Measurements from ENCODE around the gene LRTM2.

Gene LRTM2

GRCh38 chr12:1793426-1794210 is 26.7 kb upstream of the LRTM2 start:
- H3K27me3 ChIP-seq (ENCODE audit: insufficient read depth, low read length, poor library complexity, severe bottlenecking), result no peaks in the 10 kb centered on the region
- no peaks in the 10 kb centered on the region for H3K79me2 ChIP-seq (ENCODE audit: insufficient read depth, low read length)
- no peak overlapping the region for H3K4me2 ChIP-seq (ENCODE audit: low read depth, low read length, poor library complexity, severe bottlenecking)
- H3F3A ChIP-seq (ENCODE audit: low read depth), result no peaks in the 10 kb centered on the region
- H3K4me3 ChIP-seq (ENCODE audit: low read length, poor library complexity, severe bottlenecking), result no peak overlapping the region
- TF ChIP-seq CTCF (conservative IDR thresholded peaks at IDR 0.05; ENCODE audit: low read length), result no peak
- TF ChIP-seq EZH2phosphoT487 (IDR thresholded peaks at IDR 0.05; ENCODE audit: borderline replicate concordance), result no peak
- H3K4me1 ChIP-seq (ENCODE audit: insufficient read depth, low read length, poor library complexity, severe bottlenecking), result peaks cover 17% of the 10 kb centered on the region
- no peaks in the 10 kb centered on the region for H3K9me3 ChIP-seq (ENCODE audit: insufficient read depth, low read depth, low read length)
- H3K9me2 ChIP-seq (replicated peaks; ENCODE audit: low read depth, low read length), result no peaks in the 10 kb centered on the region
- H2AFZ ChIP-seq (ENCODE audit: low read length), result no peak overlapping the region
- H3K9ac ChIP-seq (ENCODE audit: low read depth, low read length, poor library complexity, severe bottlenecking), result no peak overlapping the region
- H3K36me3 ChIP-seq (ENCODE audit: insufficient read depth, low read length), result no peaks in the 10 kb centered on the region
- no peaks in the 10 kb centered on the region for H4K20me1 ChIP-seq (ENCODE audit: insufficient read depth, low read length, poor library complexity, severe bottlenecking)

- Histone ChIP-seq H4K20me1 (ENCODE audit: insufficient read depth, low read length, poor library complexity, severe bottlenecking) (no peaks in the 10 kb centered on the region), H3K9me3 (ENCODE audit: insufficient read depth, low read depth, low read length) (no peaks in the 10 kb centered on the region), H3K9me2 (replicated peaks; ENCODE audit: low read depth, low read length) (no peaks in the 10 kb centered on the region), H3K4me2 (ENCODE audit: low read depth, low read length, poor library complexity, severe bottlenecking) (no peak overlapping the region), H3F3A (ENCODE audit: low read depth) (no peaks in the 10 kb centered on the region), H3K79me2 (ENCODE audit: insufficient read depth, low read length) (no peaks in the 10 kb centered on the region), H3K27me3 (ENCODE audit: insufficient read depth, low read length, poor library complexity, severe bottlenecking) (no peaks in the 10 kb centered on the region), H3K4me3 (ENCODE audit: low read length, poor library complexity, severe bottlenecking) (no peak overlapping the region), H3K9ac (ENCODE audit: low read depth, low read length, poor library complexity, severe bottlenecking) (no peak overlapping the region), H2AFZ (ENCODE audit: low read length) (no peak overlapping the region), H3K36me3 (ENCODE audit: insufficient read depth, low read length) (no peaks in the 10 kb centered on the region), H3K4me1 (ENCODE audit: insufficient read depth, low read length, poor library complexity, severe bottlenecking) (peaks cover 17% of the 10 kb centered on the region)
- TF ChIP-seq EZH2phosphoT487 (IDR thresholded peaks at IDR 0.05; ENCODE audit: borderline replicate concordance) (no peak), CTCF (conservative IDR thresholded peaks at IDR 0.05; ENCODE audit: low read length) (no peak)
These were observed 25.8 kb upstream of the LRTM2 start for GRCh38 chr12:1794440-1795090.

GRCh38 chr12:1795221-1795784 is 25.1 kb upstream of the LRTM2 start:
- Histone ChIP-seq H3K9me3 (ENCODE audit: insufficient read depth, low read depth, low read length) (no peaks in the 10 kb centered on the region), H3F3A (ENCODE audit: low read depth) (no peaks in the 10 kb centered on the region), H3K27me3 (ENCODE audit: insufficient read depth, low read length, poor library complexity, severe bottlenecking) (no peaks in the 10 kb centered on the region), H3K79me2 (ENCODE audit: insufficient read depth, low read length) (no peaks in the 10 kb centered on the region), H3K9me2 (replicated peaks; ENCODE audit: low read depth, low read length) (no peaks in the 10 kb centered on the region), H3K9ac (ENCODE audit: low read depth, low read length, poor library complexity, severe bottlenecking) (no peak overlapping the region), H2AFZ (ENCODE audit: low read length) (no peak overlapping the region), H3K36me3 (ENCODE audit: insufficient read depth, low read length) (no peaks in the 10 kb centered on the region), H3K4me3 (ENCODE audit: low read length, poor library complexity, severe bottlenecking) (no peak overlapping the region), H3K4me2 (ENCODE audit: low read depth, low read length, poor library complexity, severe bottlenecking) (no peak overlapping the region), H4K20me1 (ENCODE audit: insufficient read depth, low read length, poor library complexity, severe bottlenecking) (no peaks in the 10 kb centered on the region), H3K4me1 (ENCODE audit: insufficient read depth, low read length, poor library complexity, severe bottlenecking) (peaks cover 16% of the 10 kb centered on the region)
- TF ChIP-seq EZH2phosphoT487 (IDR thresholded peaks at IDR 0.05; ENCODE audit: borderline replicate concordance) (no peak), CTCF (conservative IDR thresholded peaks at IDR 0.05; ENCODE audit: low read length) (no peak)
